IMR-90 (cell line): ENCODE results near the gene MROH2B.

Source experiments
- BHLHE40 ChIP-seq: fragments of 150-350 bp; IDR thresholded peaks from 2 replicates; pipeline ENCODE4 v1.6.1; 2016; ENCODE audit warnings: mild to moderate bottlenecking, low read depth, low read length
- CEBPB ChIP-seq: IDR thresholded peaks from 2 replicates; pipeline ENCODE4 v1.6.1; 2012; ENCODE audit warnings: low read depth, low read length, improper control_type of control experiment
- CHD1 ChIP-seq: IDR thresholded peaks from 2 replicates; pipeline ENCODE4 v1.6.1; 2012; ENCODE audit warnings: low read depth, low read length, improper control_type of control experiment
- CTCF ChIP-seq: conservative IDR thresholded peaks from 2 replicates; pipeline ENCODE4 v1.5.1; 2012; ENCODE audit warnings: mild to moderate bottlenecking, low read depth, low read length, improper control_type of control experiment
- MXI1 ChIP-seq: IDR thresholded peaks from 2 replicates; pipeline ENCODE4 v1.6.1; 2012; ENCODE audit warnings: low read depth, mild to moderate bottlenecking, low read length, moderate library complexity, borderline replicate concordance
- POLR2A ChIP-seq: IDR thresholded peaks from 2 replicates; pipeline ENCODE4 v1.6.1; 2012; ENCODE audit warnings: mild to moderate bottlenecking, low read depth, low read length
- RAD21 ChIP-seq: IDR thresholded peaks from 2 replicates; pipeline ENCODE4 v1.6.1; 2012; ENCODE audit warnings: low read length, improper control_type of control experiment
- RFX5 ChIP-seq: IDR thresholded peaks from 2 replicates; pipeline ENCODE4 v1.8.0; 2012; ENCODE audit warnings: low read depth, mild to moderate bottlenecking, low read length, moderate library complexity
- SMC3 ChIP-seq: fragments of 150-350 bp; IDR thresholded peaks from 2 replicates; pipeline ENCODE4 v1.6.1; 2016; ENCODE audit warnings: low read depth, mild to moderate bottlenecking, antibody characterized with exemption, low read length, moderate library complexity
- TF ChIP-seq, protein P1 (sequence below): fragments of 150-350 bp; IDR thresholded peaks from 2 replicates; pipeline ENCODE4 v1.6.1; 2017; ENCODE audit warnings: mild to moderate bottlenecking, antibody characterized with exemption, low read length, low read depth

GRCh38 chr5:40988746-40989510 lies 82.2 kb downstream of the MROH2B start:
- TF ChIP-seq POLR2A (no peak), CTCF (no peak), CEBPB (no peak), BHLHE40 (no peak), CHD1 (no peak), MXI1 (no peak), RAD21 (no peak), SMC3 (no peak), RFX5 (no peak)
- TF ChIP-seq, protein P1, sequence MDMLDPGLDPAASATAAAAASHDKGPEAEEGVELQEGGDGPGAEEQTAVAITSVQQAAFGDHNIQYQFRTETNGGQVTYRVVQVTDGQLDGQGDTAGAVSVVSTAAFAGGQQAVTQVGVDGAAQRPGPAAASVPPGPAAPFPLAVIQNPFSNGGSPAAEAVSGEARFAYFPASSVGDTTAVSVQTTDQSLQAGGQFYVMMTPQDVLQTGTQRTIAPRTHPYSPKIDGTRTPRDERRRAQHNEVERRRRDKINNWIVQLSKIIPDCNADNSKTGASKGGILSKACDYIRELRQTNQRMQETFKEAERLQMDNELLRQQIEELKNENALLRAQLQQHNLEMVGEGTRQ: no peak
